C4-2B (cell line): ENCODE results near the gene TMEM123.

ENCODE experiments used
- H3K27ac ChIP-seq: fragments of 450-650 bp; 2 replicates; pipeline ENCODE4 v1.5.1; 2017
- ZFX ChIP-seq: fragments of 450-650 bp; IDR thresholded peaks from 2 replicates; pipeline ENCODE4 v1.6.1; 2017
- TF ChIP-seq, protein P1 (sequence below): fragments of 450-650 bp; conservative IDR thresholded peaks from 2 replicates; pipeline ENCODE4 v1.5.1; 2017; ENCODE audit warnings: mild to moderate bottlenecking

Gene TMEM123

DNA sequence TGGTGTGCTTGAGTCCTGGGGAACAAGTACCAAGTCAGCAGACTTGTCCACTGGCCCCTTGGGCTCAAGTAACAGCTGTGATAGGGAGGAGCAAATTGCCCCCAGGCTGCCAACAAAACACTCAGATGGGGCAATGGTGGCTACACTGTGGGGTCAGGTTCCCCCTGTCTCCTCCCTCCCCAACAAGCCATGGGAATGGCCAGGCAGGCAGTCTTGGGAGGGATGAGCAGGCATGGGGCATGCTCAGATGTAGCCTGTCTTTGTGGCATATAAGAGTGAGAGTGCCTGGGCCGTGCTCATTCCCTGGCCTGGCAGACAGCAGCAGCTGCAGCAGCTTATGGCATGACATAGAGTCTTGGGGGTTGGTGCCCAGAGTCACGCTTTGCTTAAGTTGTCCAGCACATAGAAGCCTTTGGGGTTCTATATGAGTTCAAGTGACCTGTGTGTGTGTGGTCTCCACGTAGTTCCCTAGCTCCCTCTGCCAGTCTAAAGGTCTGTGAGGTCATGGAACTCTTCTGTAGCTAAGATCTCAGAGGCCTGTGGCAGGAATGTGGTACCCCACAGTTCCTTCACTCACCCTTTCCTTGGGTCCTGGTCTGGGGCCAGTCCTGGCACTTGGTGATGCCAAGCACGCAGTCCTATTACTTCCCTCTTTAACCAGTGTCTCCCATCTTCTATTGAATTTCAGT is 60.9 kb downstream of the TMEM123 start:
- H3K27ac ChIP-seq: no peak overlapping the region
- TF ChIP-seq, protein P1, sequence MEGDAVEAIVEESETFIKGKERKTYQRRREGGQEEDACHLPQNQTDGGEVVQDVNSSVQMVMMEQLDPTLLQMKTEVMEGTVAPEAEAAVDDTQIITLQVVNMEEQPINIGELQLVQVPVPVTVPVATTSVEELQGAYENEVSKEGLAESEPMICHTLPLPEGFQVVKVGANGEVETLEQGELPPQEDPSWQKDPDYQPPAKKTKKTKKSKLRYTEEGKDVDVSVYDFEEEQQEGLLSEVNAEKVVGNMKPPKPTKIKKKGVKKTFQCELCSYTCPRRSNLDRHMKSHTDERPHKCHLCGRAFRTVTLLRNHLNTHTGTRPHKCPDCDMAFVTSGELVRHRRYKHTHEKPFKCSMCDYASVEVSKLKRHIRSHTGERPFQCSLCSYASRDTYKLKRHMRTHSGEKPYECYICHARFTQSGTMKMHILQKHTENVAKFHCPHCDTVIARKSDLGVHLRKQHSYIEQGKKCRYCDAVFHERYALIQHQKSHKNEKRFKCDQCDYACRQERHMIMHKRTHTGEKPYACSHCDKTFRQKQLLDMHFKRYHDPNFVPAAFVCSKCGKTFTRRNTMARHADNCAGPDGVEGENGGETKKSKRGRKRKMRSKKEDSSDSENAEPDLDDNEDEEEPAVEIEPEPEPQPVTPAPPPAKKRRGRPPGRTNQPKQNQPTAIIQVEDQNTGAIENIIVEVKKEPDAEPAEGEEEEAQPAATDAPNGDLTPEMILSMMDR: no peak
- TF ChIP-seq ZFX: no peak

DNA sequence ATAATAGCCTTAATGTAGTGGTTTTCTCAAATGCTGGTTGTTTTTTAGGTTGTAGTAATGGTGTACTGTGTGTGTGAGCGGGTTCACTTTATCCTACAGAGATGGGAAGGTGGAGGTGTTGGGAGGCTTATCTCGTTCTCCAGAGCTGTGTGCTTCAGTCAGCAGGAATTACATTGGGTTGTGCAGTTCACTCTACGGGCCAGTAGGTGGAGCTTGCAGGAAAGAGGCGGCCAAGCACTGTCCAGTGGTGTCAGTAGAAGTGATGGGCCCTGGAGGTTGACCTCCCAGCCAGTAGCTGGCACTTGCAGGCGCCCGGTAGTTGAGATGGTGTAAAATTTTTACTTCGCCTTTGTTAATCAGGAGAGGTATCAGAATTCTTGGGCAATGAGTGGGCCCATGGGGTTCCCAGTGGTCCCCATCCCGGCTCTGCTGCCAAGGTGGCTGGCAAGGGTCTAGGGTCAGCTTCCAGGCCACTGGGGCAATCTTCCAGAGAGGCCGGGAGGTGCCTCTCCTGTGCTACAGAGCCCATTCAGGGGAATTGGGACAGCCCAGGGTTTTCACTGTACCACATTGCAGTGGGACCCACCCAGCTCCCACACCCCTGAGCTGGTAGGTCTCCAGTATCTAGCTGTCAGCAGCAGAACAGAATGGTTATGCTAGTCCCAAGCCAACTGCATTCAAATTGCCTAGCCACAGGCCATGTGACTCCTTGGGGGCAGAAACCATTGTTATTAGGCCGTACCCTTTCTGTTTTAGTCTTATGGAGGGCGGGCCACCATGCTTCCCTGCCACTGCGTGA is 61.7 kb downstream of the TMEM123 start:
- no peak overlapping the region for H3K27ac ChIP-seq
- TF ChIP-seq, protein P1: peak; percentile 95
- no peak for TF ChIP-seq ZFX

DNA sequence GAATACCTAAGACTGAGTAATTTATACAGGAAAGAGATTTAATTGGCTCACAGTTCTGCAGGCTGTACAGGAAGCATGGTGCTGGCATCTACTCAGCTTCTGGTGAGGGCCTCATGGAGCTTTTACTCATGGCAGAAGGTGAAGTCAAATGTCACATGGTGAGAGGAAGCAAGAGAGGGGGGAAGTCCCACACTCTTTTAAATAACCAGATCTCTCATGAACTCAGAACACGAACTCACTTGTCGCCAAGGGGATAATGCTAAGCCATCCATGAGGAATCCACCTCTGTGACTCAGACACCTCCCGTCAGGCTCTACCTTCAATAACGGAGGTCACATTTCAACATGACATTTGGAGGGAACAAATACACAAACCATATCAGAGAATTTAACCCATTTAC is 63.3 kb downstream of the TMEM123 start:
- H3K27ac ChIP-seq: no peak overlapping the region
- TF ChIP-seq ZFX: no peak
- TF ChIP-seq, protein P1: no peak

DNA sequence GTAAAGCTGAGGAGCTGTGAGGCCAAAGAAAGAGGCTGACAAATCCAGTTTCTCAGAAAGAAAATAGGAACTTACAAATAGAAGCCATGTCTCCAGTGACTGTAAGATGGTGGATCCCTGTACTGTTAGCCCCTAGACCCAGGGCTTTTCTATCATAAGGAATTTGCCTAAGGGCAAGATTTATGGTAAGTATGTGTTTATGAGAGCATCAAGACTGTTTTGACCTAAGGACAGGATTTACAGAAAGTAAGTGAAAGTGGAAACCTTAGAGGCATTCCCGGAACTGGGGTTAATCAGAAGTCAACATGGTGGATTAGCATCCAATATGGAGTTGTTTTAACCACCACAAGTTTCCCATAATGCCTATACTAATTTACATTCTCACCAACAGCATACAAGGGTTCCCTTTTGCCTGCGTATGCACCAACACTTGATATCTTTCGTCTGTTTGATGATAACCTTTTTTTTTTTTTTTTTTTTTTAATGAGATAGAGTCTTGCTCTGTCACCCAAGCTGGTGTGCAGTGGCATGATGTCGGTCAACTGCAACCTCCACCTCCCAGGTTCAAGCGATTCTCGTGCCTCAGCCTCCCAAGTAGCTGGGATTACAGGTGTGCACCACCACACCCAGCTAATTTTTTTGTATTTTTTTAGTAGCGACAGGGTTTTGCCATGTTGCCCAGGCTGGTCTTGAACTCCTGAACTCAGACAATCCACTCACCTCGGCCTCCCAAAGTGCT is 65.4 kb downstream of the TMEM123 start:
- H3K27ac ChIP-seq: no peak overlapping the region
- TF ChIP-seq ZFX: no peak
- TF ChIP-seq, protein P1: no peak

DNA sequence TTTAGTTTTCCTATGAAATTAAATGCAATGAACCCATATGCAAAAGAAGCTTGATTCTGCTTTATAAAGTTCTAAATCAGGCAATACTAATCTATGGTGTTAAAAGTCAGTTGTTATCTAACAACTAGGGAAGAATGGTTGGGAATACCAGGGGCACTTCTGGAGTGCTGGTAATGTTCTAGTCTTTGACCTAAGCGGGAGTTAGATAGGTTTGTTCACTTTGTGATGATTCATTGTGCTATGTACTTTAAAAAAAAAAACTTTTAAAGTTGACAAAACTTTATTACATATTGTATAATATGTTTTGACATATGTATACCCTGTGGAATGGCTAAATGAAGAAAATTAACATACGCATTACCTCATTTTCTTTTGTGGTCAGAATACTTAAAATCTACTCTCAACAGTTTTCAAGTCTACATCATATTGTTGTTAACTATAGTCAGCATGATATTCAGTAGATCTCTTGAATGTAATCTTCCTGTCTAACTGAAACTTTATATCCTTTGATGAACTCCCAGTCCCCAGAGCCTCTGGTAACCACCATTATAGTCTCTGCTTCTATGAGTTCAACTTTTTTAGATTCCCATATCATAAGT is 66.3 kb downstream of the TMEM123 start:
- H3K27ac ChIP-seq: no peak overlapping the region
- TF ChIP-seq, protein P1: no peak
- no peak for TF ChIP-seq ZFX

DNA sequence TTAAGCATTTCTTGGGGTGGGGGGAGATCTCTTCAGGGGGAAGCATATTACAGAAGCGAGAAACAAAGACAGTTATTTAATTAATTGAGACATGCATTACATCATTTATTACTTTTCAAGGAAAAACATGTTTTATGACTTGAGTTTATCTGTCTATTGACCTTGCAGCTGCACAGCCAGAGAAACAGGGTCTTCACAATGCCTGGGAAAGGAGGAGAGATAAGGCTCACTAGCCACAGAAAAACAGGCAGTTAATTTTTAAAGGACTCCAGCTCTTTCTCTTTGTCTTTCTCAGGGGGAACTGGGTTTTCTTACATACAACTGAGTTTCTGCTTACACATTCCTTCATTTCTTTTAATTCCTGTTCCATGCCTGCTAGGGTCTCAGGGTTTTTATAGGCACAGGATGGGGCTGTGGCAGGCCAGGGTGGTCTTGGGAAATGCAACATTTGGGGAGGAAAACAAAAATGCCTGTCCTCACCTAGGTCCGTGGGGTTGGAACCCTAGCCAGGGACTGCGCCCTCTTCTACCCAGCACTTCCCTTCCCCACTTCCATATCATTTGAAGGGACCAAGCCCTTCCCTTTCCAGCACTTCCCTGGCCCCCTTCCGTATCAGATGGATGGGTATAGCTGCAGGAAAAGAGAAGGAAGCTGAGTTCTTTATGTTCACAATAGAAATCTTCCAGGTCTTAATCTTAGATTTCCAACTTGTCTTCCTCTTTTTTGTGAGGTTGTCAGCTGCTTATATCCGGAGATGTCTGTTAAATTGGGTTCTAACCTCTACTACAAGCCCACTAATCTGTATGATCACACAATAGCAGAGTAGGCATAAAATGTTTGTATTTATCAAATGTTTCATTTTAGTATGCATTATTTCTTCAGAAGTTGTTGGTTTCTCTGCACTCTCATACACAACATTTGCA is 67.2 kb downstream of the TMEM123 start:
- no peak for TF ChIP-seq ZFX
- TF ChIP-seq, protein P1: no peak
- no peak overlapping the region for H3K27ac ChIP-seq
